DOHH2 (cell line): ENCODE results near the gene ZSCAN18.

ENCODE experiments used
- H3F3A ChIP-seq: fragments of 200-600 bp; sonication (generic), shearing (Covaris generic); 2 replicates; pipeline ENCODE4 v1.6.0; 2016; ENCODE audit warnings: antibody characterized with exemption, mild to moderate bottlenecking; ENCODE audit not compliant: control insufficient read depth, insufficient read depth
- H3K27ac ChIP-seq: fragments of 200-600 bp; sonication (generic); 2 replicates; pipeline ENCODE4 v1.5.1; 2014; ENCODE audit warnings: low read depth, mild to moderate bottlenecking, low read length, moderate library complexity
- H3K27me3 ChIP-seq: fragments of 200-600 bp; sonication (generic); 2 replicates; pipeline ENCODE4 v1.6.1; 2014; ENCODE audit warnings: mild to moderate bottlenecking, low read length, mixed read lengths; ENCODE audit not compliant: control insufficient read depth
- H3K36me3 ChIP-seq: fragments of 200-600 bp; sonication (generic); 2 replicates; pipeline ENCODE4 v1.6.1; 2014; ENCODE audit warnings: mild to moderate bottlenecking, low read length, moderate library complexity, mixed read lengths; ENCODE audit not compliant: control insufficient read depth
- H3K4me1 ChIP-seq: fragments of 200-600 bp; sonication (generic); 2 replicates; pipeline ENCODE4 v1.6.1; 2014; ENCODE audit warnings: mild to moderate bottlenecking, low read length, mixed read lengths; ENCODE audit not compliant: control insufficient read depth
- H3K4me2 ChIP-seq: fragments of 200-600 bp; sonication (generic); 2 replicates; pipeline ENCODE4 v1.6.0; 2014; ENCODE audit warnings: mild to moderate bottlenecking, low read length, moderate library complexity
- H3K4me3 ChIP-seq: fragments of 200-600 bp; sonication (generic); 2 replicates; pipeline ENCODE4 v1.5.1; 2014; ENCODE audit warnings: mild to moderate bottlenecking, low read length, mixed read lengths
- H3K79me2 ChIP-seq: fragments of 200-600 bp; sonication (generic); 2 replicates; pipeline ENCODE4 v1.6.1; 2014; ENCODE audit warnings: mild to moderate bottlenecking, low read length, mixed read lengths; ENCODE audit not compliant: control insufficient read depth
- H3K9me2 ChIP-seq: fragments of 200-600 bp; sonication (generic); replicated peaks from 2 replicates; pipeline ENCODE4 v1.6.1; 2014; ENCODE audit warnings: mild to moderate bottlenecking, low read length, mixed read lengths; ENCODE audit not compliant: control insufficient read depth
- H3K9me3 ChIP-seq: fragments of 200-600 bp; sonication (generic); 2 replicates; pipeline ENCODE4 v1.6.1; 2014; ENCODE audit warnings: antibody characterized with exemption, low read length, mixed read lengths; ENCODE audit not compliant: control insufficient read depth, insufficient read depth
- H4K20me1 ChIP-seq: fragments of 200-600 bp; sonication (generic); 2 replicates; pipeline ENCODE4 v1.6.0; 2014; ENCODE audit warnings: low read depth, mild to moderate bottlenecking, antibody characterized with exemption, low read length, moderate library complexity; ENCODE audit not compliant: control insufficient read depth, insufficient read depth
- CTCF ChIP-seq: fragments of 200-600 bp; sonication (generic); IDR thresholded peaks from one replicate; pipeline ENCODE4 v1.5.1; 2014; ENCODE audit warnings: antibody characterized with exemption, mild to moderate bottlenecking, low read depth, low read length; ENCODE audit not compliant: poor library complexity, severe bottlenecking
- EZH2phosphoT487 ChIP-seq: fragments of 200-600 bp; sonication (generic); IDR thresholded peaks from 2 replicates; pipeline ENCODE4 v1.6.1; 2017; ENCODE audit warnings: borderline replicate concordance, mild to moderate bottlenecking, antibody characterized with exemption, low read length, moderate library complexity, mixed read lengths

The ZSCAN18 gene

DNA sequence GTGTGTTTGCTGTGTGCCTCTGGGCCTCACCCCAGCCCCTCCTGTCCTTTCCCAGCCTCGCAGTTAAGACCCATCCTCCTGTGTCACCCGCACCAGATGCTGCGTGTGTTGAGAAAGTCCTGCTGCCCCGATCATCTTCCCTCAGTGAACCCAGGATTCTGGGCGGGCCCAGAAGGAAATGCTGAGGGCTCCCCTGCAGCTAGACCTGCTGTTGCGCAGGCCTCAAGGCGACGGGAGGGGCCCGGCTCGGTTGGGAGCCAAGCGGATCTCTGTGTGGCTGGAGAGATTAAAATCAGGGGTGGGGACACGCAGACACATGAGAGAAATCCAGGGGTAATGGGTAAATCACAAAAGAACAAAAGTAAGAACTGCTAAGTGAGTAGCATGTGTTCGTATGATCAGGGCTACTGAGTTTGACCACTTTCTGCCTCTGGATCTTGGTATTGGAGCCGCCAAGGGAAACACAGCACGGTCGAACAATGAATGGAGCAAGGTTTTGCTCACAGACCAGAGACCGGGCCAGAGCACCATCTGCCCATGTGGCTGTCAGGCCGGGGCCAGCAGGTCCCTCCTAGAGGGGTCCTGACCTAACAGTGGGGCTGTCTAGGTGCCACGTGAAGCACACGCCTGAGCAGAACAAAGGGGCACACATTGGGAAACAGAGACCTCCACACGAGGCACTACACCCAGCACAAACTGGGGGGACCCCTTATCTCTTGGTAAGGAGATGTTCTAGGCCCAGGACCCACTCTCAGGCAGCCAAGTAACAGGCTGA lies 57.1 kb downstream of the ZSCAN18 start:
- Histone ChIP-seq H3K36me3 (no peaks in the 10 kb centered on the region), H3K27ac (no peak overlapping the region), H3K9me3 (peaks cover 33% of the 10 kb centered on the region; the same call in 1 of the 2 replicates), H3K9me2 (no peaks in the 10 kb centered on the region), H4K20me1 (no peaks in the 10 kb centered on the region), H3K4me2 (no peak overlapping the region), H3F3A (no peaks in the 10 kb centered on the region), H3K27me3 (no peaks in the 10 kb centered on the region), H3K4me1 (no peaks in the 10 kb centered on the region), H3K79me2 (no peaks in the 10 kb centered on the region), H3K4me3 (no peak overlapping the region)
- no peak for TF ChIP-seq CTCF
- TF ChIP-seq EZH2phosphoT487 = no peak

DNA sequence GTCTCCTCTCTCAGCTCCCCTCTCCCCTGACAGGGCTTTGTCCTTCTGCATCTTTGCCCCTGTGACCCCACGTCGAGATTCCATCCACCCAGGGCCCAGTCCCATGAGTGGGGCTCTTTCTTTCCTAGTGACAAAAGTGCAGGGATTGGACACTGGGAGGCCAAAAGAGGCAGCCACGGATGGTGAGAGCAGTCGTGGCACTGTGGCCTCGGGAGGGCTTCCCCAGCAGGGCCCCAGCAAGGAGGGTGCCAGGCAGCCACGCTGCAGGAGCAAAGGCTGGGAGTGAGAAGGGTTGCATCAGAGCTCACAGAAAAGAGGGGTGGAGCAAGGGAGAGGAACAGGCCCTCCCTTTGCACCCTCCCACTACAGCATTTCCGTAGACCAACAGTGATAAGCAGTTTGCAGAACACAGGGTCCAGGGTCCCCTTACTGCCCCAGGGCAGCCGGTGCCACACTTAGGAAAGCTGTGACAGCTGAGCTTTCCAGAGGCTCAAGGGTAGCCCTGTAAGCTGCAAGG lies 59.3 kb downstream of the ZSCAN18 start:
- Histone ChIP-seq H3K9me3 (peaks cover 33% of the 10 kb centered on the region; the same call in 1 of the 2 replicates), H3K79me2 (no peaks in the 10 kb centered on the region)

GRCh38 chr19:58037927-58038687 lies 59.9 kb downstream of the ZSCAN18 start:
- peaks cover 32% of the 10 kb centered on the region; the same call in 1 of the 2 replicates for H3K9me3 ChIP-seq

More for the DNA sequence above, 59.3 kb downstream of the ZSCAN18 start:
- no peaks in the 10 kb centered on the region for H3K36me3 ChIP-seq
- H3K4me2 ChIP-seq = no peak overlapping the region
- no peak overlapping the region for H3K4me3 ChIP-seq
- TF ChIP-seq EZH2phosphoT487 = no peak
- no peak for TF ChIP-seq CTCF
- H3K27ac ChIP-seq = no peak overlapping the region
- H3K27me3 ChIP-seq = no peaks in the 10 kb centered on the region
- no peaks in the 10 kb centered on the region for H3F3A ChIP-seq
- no peaks in the 10 kb centered on the region for H3K4me1 ChIP-seq
- no peaks in the 10 kb centered on the region for H4K20me1 ChIP-seq
- no peaks in the 10 kb centered on the region for H3K9me2 ChIP-seq

More at GRCh38 chr19:58037927-58038687, 59.9 kb downstream of the ZSCAN18 start:
- no peaks in the 10 kb centered on the region for H3K79me2 ChIP-seq
- no peaks in the 10 kb centered on the region for H3K36me3 ChIP-seq
- H3K9me2 ChIP-seq = no peaks in the 10 kb centered on the region
- no peak for TF ChIP-seq CTCF
- TF ChIP-seq EZH2phosphoT487 = no peak
- no peaks in the 10 kb centered on the region for H3K4me1 ChIP-seq
- H3K4me3 ChIP-seq = no peak overlapping the region
- no peak overlapping the region for H3K4me2 ChIP-seq
- no peak overlapping the region for H3K27ac ChIP-seq
- no peaks in the 10 kb centered on the region for H3F3A ChIP-seq
- no peaks in the 10 kb centered on the region for H4K20me1 ChIP-seq
- no peaks in the 10 kb centered on the region for H3K27me3 ChIP-seq
